IMR-90 (cell line): ENCODE data around the gene ZDHHC7.

ENCODE experiments used
- CHD1 ChIP-seq: IDR thresholded peaks from 2 replicates; pipeline ENCODE4 v1.6.1; 2012; ENCODE audit warnings: low read depth, low read length, improper control_type of control experiment
- CTCF ChIP-seq: conservative IDR thresholded peaks from 2 replicates; pipeline ENCODE4 v1.5.1; 2012; ENCODE audit warnings: mild to moderate bottlenecking, low read depth, low read length, improper control_type of control experiment
- POLR2A ChIP-seq: IDR thresholded peaks from 2 replicates; pipeline ENCODE4 v1.6.1; 2012; ENCODE audit warnings: mild to moderate bottlenecking, low read depth, low read length
- RAD21 ChIP-seq: IDR thresholded peaks from 2 replicates; pipeline ENCODE4 v1.6.1; 2012; ENCODE audit warnings: low read length, improper control_type of control experiment
- RCOR1 ChIP-seq: IDR thresholded peaks from 2 replicates; pipeline ENCODE4 v1.6.1; 2012; ENCODE audit warnings: mild to moderate bottlenecking, low read length, improper control_type of control experiment; ENCODE audit not compliant: insufficient replicate concordance
- RFX5 ChIP-seq: IDR thresholded peaks from 2 replicates; pipeline ENCODE4 v1.8.0; 2012; ENCODE audit warnings: low read depth, mild to moderate bottlenecking, low read length, moderate library complexity
- USF2 ChIP-seq: fragments of 150-350 bp; IDR thresholded peaks from 2 replicates; pipeline ENCODE4 v1.6.1; 2017; ENCODE audit warnings: mild to moderate bottlenecking, antibody characterized with exemption, low read length, low read depth

GRCh38 chr16:84933774-84934631 lies 77.3 kb downstream of the ZDHHC7 start:
- no peak for TF ChIP-seq POLR2A
- no peak for TF ChIP-seq CTCF
- no peak for TF ChIP-seq CHD1
- no peak for TF ChIP-seq RFX5
- no peak for TF ChIP-seq RAD21
- no peak for TF ChIP-seq USF2
- no peak for TF ChIP-seq RCOR1
